AG04449 (cell line): ENCODE measurements around the gene CCL20.

Source experiments
- CTCF ChIA-PET: fragments of 350-600 bp; formaldehyde crosslinking; extraction: SDS; loops from one replicate; lab custom pipeline; 2021; ENCODE audit warnings: antibody characterized with exemption; lab: Yijun Ruan, JAX
- POLR2A ChIA-PET: fragments of 400-600, 350-600 bp; formaldehyde crosslinking; extraction: SDS; loops from one replicate; lab custom pipeline; 2020; ENCODE audit warnings: antibody characterized with exemption, inconsistent platforms; lab: Yijun Ruan, JAX
- DNase-seq: peaks from one replicate; pipeline ENCODE4 v3.0.0-alpha.2; 2010; ENCODE audit warnings: low read depth, low spot score
- H3K4me3 ChIP-seq: 2 replicates; pipeline ENCODE4 v1.5.1; 2011; ENCODE audit warnings: low read depth, mild to moderate bottlenecking, control low read depth, low read length
- CTCF ChIP-seq: IDR thresholded peaks from one replicate; pipeline ENCODE4 v1.5.1; 2011; ENCODE audit warnings: mild to moderate bottlenecking, moderate library complexity, low read length, control low read depth, inconsistent platforms; ENCODE audit not compliant: insufficient read depth; ENCODE audit errors: missing control alignments

The CCL20 gene

GRCh38 chr2:227772932-227773331 is 40.7 kb upstream of the CCL20 start:
- no peak overlapping the region for H3K4me3 ChIP-seq
- POLR2A ChIA-PET, result no interaction called here
- no peak for TF ChIP-seq CTCF
- CTCF ChIA-PET, result interaction anchor here (1.3 to 2.2 kb wide), 2 partner anchors 9 to 17 kb away, joined by 4 to 9 read pairs; no protein-coding TSS in a partner anchor
- no peak for DNase-seq

GRCh38 chr2:227774011-227774624 is 39.5 kb upstream of the CCL20 start:
- POLR2A ChIA-PET, result no interaction called here
- no peak for DNase-seq
- TF ChIP-seq CTCF, result peak; percentile 2
- no peak overlapping the region for H3K4me3 ChIP-seq
- CTCF ChIA-PET, result interaction anchor here (0.9 to 2.2 kb wide), 5 partner anchors 8 to 116 kb away, joined by 3 to 9 read pairs (median 4); no protein-coding TSS in a partner anchor

GRCh38 chr2:227774895-227775842 is 38.5 kb upstream of the CCL20 start:
- no peak overlapping the region for H3K4me3 ChIP-seq
- TF ChIP-seq CTCF, result no peak
- POLR2A ChIA-PET, result no interaction called here
- CTCF ChIA-PET, result interaction anchor here (1.0 to 1.4 kb wide), 2 partner anchors 9 to 115 kb away, joined by 4 read pairs; no protein-coding TSS in a partner anchor
- no peak for DNase-seq

GRCh38 chr2:227780981-227781615 is 32.5 kb upstream of the CCL20 start:
- CTCF ChIA-PET, result no interaction called here
- no peak overlapping the region for H3K4me3 ChIP-seq
- POLR2A ChIA-PET, result no interaction called here
- no peak for TF ChIP-seq CTCF
- no peak for DNase-seq

GRCh38 chr2:227781841-227782240 is 31.8 kb upstream of the CCL20 start:
- ChIA-PET POLR2A (no interaction called here), CTCF (no interaction called here)
- TF ChIP-seq CTCF, result no peak
- no peak overlapping the region for H3K4me3 ChIP-seq
- DNase-seq, result no peak

- DNase-seq, result no peak
- POLR2A ChIA-PET, result no interaction called here
- no peak for TF ChIP-seq CTCF
- CTCF ChIA-PET, result interaction anchor here (1.0 kb wide), 1 partner anchor 17 kb away, joined by 6 read pairs; no protein-coding TSS in a partner anchor
- H3K4me3 ChIP-seq, result no peak overlapping the region
These were observed 30.8 kb upstream of the CCL20 start for GRCh38 chr2:227782804-227783203.
